GM21360 (cell line): ENCODE data around the gene FNBP1L.
"Not testable (repeated sequence)": the region's sequence is repeated elsewhere in the genome, so short reads cannot be mapped to it uniquely, and the experiment has no call there.

Source experiments
- ATAC-seq: cut with Tn5 transposase; IDR thresholded peaks from one replicate; pipeline ENCODE4 v1.9.1; 2021; ENCODE audit warnings: mild to moderate bottlenecking, moderate library complexity; ENCODE audit not compliant: unreplicated experiment

The FNBP1L gene

DNA sequence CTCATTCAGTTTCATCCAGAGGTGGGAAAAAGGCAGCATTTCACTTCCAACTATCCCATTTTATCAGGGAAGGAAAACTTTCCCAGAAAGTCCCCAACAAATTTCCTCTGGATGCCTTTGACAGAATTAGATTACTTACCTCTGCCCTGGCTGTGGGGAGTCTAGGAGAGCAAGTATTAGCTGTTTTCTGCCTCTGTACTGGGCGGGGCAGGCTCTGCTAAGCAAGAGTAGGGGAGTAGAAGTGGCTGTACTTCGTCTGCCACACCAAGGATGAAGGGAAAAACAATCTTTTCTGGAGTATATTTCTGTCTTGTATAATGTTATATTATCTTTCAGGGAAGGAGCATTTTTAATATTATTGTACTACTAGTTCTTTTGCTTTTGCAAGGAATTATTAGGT, 78.5 kb downstream of the FNBP1L start:
- ATAC-seq = no peak

DNA sequence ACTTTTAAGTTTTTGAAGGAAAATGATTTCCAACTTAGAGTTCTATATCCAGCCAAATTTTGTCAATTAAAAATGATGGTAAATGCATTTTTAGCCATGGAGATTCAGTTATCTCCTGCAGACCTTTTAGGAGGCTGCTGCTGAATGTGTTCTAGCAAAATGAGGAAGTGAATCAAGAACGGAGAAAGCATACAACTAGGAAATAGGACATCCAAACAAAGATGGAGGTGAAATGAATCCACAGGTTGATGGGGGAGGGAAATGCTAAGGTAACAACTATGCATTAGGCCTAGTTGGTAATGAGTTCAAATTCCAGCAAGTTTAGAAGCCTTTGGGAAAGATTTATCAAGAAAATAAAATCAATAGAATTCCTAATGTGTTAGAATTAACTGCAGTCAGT, 80.5 kb downstream of the FNBP1L start:
- ATAC-seq = no peak

DNA sequence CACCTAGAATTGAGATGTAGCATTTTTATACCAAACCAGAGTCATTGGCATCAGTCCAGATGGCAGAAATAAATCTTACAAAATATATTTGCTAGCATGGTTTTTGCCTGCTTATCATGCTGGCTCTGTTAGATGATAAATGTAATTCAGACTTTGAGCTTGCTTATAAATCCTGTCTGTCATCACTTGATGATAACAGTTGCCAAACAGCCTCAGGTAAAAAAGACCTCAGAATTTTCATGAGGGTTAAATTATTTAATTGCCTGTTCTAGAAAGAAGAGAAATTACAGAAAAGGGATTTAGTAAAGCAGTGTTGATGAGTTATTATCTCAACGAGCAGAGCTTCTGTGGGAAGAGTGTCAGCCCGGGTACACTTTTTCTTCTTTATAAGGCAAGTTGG, 83.3 kb downstream of the FNBP1L start:
- ATAC-seq = no peak

DNA sequence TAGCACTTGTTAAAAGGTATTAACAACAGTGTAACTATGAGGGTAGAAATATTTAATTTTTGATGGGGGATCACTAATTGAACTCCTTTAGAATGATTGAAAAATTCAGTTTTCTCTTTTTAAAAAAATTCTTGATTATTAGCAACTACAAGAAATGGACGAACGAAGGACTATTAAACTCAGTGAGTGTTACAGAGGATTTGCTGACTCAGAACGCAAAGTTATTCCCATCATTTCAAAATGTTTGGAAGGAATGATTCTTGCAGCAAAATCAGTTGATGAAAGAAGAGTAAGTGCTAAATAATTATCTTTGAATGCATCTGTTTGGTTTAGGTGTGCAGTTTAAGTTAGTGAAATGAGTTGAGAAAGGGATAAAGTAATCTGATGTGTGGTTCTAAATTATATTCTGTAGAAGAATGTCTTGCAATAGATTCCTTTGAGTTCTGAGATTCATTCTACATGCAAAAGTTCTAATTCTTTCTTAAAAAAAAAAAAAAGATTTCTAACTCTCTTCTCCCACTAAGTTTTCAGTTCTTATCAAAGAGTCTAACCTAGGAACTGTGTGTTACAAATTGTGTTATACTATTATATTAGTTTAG, 85.0 kb downstream of the FNBP1L start:
- ATAC-seq = no peak

DNA sequence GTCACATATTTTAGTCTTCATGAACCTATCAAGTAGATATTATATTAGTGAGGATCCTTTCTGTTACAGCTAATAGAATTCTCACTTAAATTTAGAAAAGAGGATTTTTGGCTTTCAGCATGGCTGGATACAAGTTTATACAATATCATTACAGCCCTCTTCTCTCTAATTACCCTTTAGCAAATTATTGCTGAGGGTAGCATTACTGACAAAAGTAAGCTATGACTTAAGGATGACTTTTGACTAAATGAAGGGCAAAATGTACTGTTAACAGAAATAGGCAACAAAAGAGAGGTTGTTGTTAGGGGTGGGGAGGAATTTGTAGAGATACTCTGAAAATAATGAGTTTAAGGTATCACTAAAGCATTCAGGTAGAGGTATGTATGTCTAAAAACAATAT, 85.8 kb downstream of the FNBP1L start:
- ATAC-seq = no peak

DNA sequence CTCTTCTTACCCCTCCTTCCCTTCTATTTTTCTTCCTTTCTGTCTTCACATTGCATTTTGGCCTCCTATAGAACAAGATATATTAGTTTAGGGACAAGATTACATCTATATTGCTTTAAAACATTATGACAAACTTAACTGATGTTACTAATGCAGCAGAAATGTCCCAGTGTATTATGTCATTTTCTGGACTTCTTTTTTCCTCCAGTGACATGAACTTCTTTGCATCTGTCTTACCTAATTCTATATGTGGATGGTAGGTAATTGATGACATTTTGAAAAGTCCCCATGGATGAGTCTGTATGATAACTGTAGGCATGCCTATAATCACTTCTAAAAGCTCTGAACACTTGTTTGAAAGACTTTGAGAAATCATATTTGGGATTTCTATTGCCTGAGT, 89.5 kb downstream of the FNBP1L start:
- ATAC-seq = no peak

DNA sequence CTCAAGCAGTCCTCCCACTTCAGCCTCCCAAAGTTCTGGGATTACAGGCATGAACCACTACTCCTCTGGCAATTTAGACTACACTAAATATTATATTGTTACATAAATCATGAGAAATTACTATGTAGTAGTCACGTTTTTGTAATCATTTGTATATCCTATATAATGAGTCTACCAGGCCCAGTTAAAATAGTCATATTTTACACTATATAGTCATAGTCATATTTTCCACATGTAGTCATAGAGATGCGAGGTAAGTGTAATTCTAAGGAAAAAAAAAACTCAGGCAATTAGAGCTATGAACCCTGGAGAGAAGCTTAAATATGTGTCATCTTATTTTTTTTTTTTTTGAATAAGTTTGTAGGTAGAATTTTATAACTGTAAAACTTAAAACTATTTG, 90.0 kb downstream of the FNBP1L start:
- ATAC-seq = no peak

DNA sequence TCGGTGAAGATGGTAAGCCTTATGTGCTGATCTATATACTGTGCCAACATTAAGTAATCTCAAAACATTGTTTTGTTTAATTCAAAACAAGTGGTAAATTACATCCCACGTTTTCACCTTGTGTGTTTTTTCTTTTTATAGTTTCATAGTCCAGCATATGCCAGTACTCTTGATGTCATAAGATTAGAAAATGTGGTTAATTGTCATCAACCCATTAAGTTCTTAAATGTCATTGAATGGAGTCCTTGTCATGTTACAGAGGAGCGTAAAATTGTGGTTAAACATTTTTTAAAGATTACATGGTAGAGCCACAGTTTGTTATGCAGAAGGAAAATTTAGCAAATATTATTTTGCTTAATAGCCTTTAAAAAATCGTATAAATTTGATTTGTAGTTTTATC, 93.1 kb downstream of the FNBP1L start:
- ATAC-seq = no peak

DNA sequence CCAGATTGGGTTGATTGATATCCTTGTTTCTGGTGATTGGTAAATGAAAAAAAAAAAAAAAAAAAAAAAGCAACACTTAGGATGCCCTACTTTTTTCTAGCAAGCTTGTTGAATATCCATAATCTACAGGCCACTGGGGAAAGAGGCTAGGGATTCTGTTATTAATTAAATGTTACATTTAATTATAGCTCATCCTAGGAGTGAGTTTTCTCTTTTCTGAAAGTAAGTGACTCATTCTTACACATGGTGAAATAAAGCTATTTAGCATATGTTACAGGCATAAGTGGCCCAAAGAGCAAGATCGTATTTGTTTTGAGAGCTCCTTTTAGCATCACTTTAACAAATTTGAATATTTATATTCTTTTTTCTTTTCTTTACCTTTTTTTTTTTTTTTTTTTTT, 94.5 kb downstream of the FNBP1L start:
- no peak for ATAC-seq

DNA sequence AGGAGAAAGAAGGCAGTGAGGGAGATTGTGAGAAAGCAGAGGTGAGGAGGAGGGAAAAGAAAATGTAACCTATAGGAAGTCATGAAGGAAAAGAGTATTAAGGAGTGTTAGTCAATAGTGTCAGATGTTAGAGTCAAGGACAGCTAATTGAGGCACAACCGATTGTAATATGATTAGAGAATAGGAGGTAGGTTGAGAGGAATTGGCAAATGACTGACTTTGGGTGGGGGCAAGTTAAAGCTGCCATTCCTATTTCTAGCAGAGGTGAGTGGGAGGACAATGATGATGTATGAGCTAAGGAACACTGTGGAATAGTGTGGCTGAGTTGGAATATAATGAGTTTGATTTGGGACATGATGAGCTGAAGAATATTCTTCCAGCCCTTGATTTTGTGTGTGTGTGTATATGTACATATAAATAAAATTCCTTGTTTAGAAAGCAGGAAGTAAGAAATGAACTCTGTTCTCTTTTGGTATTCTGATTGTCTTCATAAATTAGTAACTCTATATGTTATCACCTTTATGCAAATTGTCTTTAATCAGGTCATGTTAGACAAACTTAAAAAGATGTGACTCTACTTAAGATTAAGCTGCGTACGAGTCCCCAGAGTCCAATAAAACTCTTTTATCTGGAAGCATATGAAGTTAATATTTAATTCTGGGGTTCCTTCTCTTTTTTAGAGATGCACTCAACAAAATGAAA, 98.4 kb downstream of the FNBP1L start:
- ATAC-seq = no peak

DNA sequence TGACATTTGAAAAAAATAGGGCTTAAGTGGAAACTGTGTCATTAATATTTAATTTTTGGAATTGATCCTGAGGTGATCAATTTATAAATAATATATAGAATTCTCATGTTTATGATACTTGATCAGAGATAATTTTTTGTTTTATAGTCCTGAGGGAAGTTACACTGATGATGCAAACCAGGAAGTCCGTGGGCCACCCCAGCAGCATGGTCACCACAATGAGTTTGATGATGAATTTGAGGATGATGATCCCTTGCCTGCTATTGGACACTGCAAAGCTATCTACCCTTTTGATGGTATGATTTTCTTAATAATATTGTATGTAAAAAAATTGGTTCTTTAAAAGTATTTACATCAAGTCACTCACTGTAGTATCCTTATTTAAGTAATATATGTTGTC, 101.2 kb downstream of the FNBP1L start:
- ATAC-seq = no peak

DNA sequence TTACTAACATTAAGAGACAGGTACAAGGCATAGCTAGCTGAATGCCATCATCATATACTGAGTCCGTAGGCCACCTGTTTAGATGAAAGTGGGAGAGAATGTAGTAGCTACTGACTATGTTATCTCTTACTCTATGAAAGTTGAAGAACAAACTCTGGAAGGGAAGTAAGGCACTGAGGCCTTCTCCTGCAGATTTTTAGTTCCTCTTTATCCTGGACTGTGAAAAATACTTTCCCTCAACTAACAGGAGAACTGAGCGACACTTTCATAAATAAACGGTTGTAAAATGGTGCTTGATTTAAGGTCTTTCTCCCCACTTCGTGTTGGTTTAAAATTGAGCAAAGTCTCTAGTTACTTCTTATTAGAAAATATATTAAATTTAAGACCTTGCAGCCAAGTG, 101.9 kb downstream of the FNBP1L start:
- no peak for ATAC-seq

DNA sequence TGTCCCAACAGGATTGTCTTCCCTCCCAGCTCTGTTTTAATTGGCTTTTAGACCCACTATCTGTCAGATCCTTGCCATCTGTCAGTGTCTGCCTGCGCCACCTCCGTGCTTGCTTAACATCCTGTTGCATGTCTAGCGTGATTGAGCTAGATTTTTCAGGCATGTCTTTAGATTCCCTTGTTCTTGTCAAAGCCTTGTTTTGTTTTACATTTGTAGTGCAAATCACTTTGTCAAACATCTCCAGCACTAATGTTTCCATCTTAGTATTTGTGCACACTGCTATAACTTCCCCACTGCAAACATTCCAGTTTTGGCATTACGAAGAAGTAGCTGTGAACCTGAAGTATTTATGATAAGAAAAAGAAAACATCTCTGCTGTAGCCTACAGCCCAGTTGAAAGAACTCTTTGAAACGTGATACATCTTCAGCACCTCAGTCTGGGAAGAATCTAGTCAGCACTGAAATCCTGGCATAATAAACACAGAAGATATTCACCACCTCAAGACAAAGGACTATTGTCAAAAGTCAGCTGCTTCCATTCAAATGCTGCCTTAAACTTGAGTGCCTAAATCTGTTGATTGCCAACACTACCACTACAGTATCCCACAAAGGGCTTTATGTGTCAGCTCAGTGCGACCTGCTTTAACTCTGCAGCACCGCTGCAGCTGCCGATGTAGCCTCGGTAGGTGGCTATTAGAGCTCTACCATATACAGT, 105.0 kb downstream of the FNBP1L start:
- no peak for ATAC-seq

DNA sequence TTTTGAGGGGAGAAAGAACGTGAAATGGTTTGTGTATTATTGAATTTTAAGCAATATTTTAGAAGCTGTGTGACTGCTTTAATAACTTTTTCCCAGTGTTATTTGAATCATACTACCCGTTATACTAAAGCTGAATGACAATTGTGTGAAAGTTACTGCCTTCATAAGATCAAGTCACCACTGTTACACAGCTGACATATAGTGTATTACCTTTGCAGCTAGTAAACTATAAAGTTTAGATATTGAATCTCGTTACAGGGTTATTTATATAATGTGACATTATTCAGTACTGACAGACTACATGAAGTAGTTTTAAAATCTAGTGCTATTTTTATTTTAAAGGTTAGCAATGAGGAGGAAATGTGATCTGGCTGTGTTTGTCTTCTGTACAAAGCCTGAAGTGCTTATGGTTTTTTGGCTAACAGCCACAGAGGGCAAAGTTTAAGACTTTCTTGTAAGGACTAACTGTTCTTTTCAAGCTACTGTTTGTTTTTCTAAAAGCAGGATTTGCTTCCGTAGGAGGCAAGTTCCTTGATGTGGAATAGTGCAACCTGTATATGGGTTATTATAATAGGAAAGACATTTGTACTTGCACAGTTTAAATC, 106.1 kb downstream of the FNBP1L start:
- not testable (repeated sequence) for ATAC-seq

DNA sequence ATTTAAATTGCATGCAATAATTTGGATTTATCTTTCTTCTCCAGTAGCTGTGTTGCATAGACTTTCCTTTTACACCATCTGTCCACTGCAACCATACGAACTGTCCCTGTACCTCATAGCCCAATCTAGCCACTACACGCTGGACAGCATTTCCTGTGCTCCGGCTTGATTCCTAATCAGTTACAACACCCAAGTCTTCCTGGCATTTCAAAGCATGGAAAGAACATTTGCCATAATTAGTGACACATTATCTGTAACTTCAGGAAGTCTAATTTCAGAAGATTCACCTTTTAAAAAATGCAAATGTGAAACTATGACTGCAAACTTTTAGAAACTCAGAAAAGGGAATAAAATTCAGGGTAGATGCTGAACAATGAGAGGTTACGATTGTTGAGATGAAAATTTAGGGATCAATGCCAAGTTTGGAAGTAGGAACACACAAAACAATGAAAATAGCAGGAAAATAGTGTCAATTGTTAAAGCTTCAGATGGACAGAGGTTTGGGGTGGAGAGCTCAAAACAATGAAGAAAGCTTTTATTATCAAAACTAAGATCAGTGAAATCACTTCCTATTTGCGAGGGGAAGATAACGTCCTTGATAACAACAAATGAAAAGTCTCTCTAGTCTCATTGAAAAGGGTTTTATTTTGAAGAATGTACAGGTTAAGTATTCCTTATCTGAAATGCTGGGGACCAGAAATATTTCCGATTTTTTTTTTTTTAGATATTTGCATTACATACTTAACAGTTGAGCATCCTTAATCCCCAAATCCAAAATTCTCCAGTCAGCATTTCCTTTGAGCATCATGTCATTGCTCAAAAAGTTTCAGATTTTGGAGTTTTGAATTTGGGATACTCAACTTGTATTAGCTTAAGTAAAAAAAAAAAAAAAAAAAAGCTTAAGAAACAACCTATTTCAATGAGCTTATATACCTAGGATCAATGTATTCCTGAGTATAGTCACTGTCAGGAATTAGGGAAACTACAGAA, 107.3 kb downstream of the FNBP1L start:
- ATAC-seq = no peak

DNA sequence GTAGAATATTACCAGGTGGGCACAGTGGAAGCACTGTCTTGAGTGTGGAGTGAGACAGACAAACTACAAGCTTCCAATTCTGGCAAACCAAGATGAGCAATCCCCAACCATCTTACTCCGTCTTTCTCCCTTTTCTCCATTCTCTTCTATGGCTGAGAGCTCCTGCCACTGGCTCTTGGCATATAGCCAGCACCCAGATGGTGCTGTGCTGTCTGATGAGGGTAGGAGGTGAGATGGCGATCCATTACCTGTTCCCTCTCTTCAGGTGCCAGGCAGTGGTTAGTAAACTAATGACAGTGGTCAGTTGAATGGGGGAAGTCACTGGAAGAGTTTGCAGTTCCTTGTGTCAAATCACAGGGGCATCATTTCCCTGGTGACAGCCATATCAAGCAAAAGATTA, 108.4 kb downstream of the FNBP1L start:
- no peak for ATAC-seq

DNA sequence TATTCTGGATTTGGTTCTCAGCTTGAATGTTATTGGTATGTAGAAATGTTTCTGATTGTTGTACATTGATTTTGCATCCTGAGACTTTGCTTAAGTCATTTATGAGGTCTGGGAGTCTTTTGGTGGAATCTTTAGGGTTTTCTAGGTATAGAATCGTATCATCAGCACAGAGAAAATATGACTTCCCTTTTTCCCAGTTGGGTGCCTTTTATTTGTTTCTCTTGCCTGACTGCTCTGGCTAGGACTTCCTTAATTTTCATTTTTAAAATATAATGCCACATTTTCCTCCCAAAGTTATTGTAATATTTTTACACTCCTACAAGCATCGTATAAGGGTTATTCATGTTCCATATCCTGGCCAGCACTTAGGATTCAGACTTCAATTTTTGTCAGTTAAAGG, 111.1 kb downstream of the FNBP1L start:
- ATAC-seq = no peak

DNA sequence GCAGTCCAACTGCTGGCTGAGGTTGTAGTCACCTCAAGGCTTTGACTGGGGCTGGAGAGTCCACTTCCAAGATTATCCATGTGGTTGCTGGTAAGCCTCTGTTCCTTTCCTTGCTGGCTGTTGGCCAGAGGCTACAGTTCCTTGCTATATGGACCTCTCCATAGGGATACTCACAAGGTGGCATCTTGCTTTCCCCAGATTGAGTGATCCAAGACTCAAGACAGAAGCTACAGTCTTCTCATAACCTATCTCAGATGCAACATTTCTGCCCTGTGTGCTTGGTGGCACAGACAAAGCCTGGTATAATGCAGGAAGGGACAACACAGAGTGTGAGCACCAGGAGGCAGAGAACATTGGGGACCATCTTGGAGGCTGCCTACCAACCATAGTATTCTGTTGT, 111.8 kb downstream of the FNBP1L start:
- ATAC-seq = no peak

DNA sequence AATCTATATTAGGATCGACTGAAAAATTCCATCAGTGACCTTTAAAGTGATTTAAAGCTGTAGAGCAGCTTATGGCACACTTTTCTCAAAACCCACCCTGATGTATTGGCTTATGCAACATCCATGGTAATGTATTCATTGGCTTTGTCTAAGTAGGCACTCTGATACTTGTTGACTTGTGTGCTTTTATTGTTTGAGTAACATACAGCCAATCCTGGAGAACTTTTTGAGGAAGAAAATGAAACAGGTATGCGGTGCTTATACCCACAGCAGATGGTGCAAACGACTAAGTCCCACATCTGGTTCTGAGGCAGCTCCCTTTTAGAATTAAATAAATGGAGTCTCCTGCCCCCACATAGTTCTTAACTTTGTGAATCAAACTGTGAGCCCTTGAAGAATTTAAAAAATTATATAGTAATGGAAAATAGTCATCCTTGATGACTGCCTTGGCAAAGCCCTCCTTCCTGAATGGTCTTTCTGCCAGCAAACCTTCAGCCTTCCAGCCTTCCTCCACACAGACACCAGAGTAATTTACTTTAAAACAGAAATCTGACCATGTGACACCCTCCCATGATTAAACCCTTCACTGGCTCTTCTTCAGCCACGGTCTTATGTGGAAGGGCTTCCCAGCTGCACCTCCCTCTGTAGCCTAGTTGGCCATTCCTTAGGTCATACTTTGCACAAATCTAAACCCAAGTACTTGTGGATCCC, 117.7 kb downstream of the FNBP1L start:
- no peak for ATAC-seq

DNA sequence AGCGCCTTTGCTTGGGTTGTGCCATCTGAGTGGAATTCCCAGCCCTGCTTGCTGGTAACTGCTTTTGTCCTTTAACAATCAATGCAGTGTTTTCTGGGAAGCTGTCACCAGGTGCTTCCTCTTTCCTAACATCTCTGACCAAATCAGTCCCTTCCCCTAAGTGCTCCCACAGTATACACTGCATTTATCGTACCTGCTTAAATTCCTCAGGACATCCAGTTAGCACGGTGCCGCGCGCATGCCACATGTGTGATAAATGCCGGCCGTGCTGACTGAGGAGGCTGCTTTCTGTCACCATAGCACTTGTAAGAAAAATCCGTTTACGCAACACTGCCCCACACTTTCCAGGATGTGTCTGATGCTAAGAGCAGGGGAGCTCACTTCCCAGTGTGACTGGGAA, 118.3 kb downstream of the FNBP1L start:
- ATAC-seq = no peak
